T-helper 17 cell (primary cell): Measurements from ENCODE around the gene S100P. TPM values are rescaled to one million over a fixed set of nuclear protein-coding genes. Genes with fewer than 3 reads are reported as not detected.

Experiments
- ATAC-seq: fragments of 150-1000 bp; cut with Tn5 transposase; 2 replicates; pipeline ENCODE4 v1.10.0; 2021; ENCODE audit warnings: mild to moderate bottlenecking, moderate library complexity
- DNase-seq, 3 donors: peaks; one replicate each; pipeline versions ENCODE4 v3.0.0 to v3.0.0-alpha.2; 2020 to 2021
- H3K9me3 ChIP-seq: one replicate; pipeline ENCODE4 v1.7.0; 2013; ENCODE audit warnings: low read length, mild to moderate bottlenecking; ENCODE audit not compliant: control insufficient read depth, poor library complexity, severe bottlenecking
- H3K27ac Mint-ChIP-seq: one replicate; pipeline ENCODE4 v1.8.0; 2022; ENCODE audit warnings: mild to moderate bottlenecking, moderate library complexity, mixed read lengths
- H3K27me3 Mint-ChIP-seq: one replicate; pipeline ENCODE4 v1.8.0; 2022; ENCODE audit warnings: mixed read lengths
- H3K36me3 Mint-ChIP-seq: one replicate; pipeline ENCODE4 v1.8.0; 2022; ENCODE audit warnings: low read depth, mixed read lengths
- H3K4me1 Mint-ChIP-seq: one replicate; pipeline ENCODE4 v1.8.0; 2022; ENCODE audit warnings: mild to moderate bottlenecking, mixed read lengths
- H3K4me3 Mint-ChIP-seq: one replicate; pipeline ENCODE4 v1.8.0; 2022; ENCODE audit warnings: mild to moderate bottlenecking, moderate library complexity, mixed read lengths
- total RNA-seq, 4 donors: library from RNA in 2 of 4; stranded (reverse) in 2 of 4; gene quantifications; one replicate each; pipeline ENCODE4 v1.2.3 and lab custom pipeline; 2022 to 2026

S100P gene
- total RNA-seq, 2 donors from 2014 or later: 2.1 to 3.8 TPM

DNA sequence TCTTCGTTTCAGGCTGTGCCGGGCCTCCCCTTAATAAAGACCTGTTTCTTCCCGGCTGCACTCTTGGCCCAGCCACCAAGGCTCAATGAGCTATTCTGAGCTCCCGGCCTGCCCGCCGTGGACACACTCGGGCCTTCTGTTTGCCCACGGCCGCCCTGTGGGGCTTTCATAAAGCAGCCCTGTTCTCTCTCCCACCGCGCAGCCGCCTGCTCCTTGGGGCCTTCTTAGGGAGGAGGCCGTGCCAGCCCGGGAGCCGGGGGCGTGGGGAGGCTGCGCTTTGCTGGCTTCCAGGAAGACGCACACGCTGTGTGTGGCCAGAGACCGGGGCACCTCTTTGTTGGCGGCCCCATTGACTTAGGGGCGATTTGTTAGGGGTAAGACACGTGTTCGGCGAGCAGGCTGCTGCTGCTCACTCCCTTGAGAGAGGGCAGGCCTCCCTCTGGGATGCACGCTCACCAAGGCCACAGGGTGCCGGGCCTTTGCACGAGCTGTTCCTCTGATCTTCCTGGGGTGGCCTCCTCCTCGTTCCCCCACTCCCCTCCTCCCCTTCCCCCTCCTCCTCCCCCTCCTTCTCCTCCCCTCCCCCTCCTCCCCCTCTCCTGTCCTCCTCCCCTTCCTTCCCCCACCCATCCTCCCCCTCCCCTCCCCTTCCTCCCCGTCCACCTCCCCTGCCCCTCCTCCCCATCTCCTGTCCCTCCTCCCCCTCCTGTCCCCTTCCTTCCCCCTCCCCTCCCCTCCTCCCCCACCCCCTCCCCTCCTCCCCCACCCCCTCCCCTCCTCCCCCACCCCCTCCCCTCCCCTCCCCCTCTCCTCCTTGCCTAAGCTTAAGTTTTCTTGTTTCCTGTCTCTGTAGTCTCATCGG, 33.6 kb downstream of the S100P start:
- ATAC-seq (no peak), DNase-seq (no peak)
- Mint-ChIP-seq H3K27ac (no peak overlapping the region), H3K27me3 (no peaks in the 10 kb centered on the region), H3K4me1 (peaks cover 4% of the 10 kb centered on the region), H3K4me3 (no peak overlapping the region), H3K36me3 (no peaks in the 10 kb centered on the region)
- H3K9me3 ChIP-seq: no peaks in the 10 kb centered on the region

GRCh38 chr4:6727943-6728250, 34.2 kb downstream of the S100P start:
- H3K27me3 Mint-ChIP-seq: no peaks in the 10 kb centered on the region
- peaks cover 4% of the 10 kb centered on the region for H3K4me1 Mint-ChIP-seq
- H3K27ac Mint-ChIP-seq: no peak overlapping the region
- H3K9me3 ChIP-seq: no peaks in the 10 kb centered on the region
- DNase-seq: no peak
- no peak overlapping the region for H3K4me3 Mint-ChIP-seq
- H3K36me3 Mint-ChIP-seq: no peaks in the 10 kb centered on the region
- no peak for ATAC-seq

DNA sequence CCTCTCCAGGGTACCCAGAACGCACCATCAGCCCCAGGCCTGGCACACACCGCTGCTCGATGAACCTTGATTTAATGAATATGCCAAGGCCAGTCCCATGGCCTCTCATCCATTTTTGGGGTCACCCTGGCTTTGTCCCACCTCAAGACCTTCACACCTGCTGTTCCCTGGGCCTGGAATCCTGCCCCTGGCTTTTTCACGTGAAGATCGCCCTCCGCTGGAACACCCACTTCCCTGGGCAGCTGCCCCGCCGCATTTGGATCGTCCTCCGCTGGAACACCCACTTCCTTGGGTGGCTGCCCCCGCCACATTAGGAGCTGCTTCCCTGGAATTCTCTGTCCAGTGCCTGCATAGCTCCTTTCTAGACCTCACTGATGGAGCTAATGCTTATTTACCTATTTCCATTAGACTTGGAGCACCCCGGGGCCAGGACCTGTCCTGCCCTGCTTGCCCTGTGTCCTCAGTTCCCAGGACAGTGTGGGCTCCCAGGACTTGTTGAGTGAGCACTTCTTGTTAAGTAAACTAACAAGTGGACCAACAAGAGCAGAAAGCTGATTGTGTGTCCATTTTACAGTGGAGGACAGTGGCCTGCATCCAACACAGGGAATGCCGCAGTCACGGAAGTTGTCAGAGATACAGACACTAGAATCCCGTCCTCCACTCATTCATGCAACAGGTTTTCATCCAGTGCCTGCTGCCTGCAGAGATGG, 34.8 kb downstream of the S100P start:
- no peaks in the 10 kb centered on the region for H3K9me3 ChIP-seq
- Mint-ChIP-seq H3K27me3 (no peaks in the 10 kb centered on the region), H3K4me3 (no peak overlapping the region), H3K4me1 (peaks cover 4% of the 10 kb centered on the region), H3K36me3 (no peaks in the 10 kb centered on the region), H3K27ac (no peak overlapping the region)
- ATAC-seq (no peak), DNase-seq (no peak)

GRCh38 chr4:6730603-6731317, 37.1 kb downstream of the S100P start:
- ATAC-seq: no peak
- Mint-ChIP-seq H3K27me3 (peaks cover 14% of the 10 kb centered on the region), H3K27ac (no peak overlapping the region), H3K4me1 (peaks cover 4% of the 10 kb centered on the region), H3K4me3 (no peak overlapping the region), H3K36me3 (no peaks in the 10 kb centered on the region)
- no peaks in the 10 kb centered on the region for H3K9me3 ChIP-seq
- no peak for DNase-seq

DNA sequence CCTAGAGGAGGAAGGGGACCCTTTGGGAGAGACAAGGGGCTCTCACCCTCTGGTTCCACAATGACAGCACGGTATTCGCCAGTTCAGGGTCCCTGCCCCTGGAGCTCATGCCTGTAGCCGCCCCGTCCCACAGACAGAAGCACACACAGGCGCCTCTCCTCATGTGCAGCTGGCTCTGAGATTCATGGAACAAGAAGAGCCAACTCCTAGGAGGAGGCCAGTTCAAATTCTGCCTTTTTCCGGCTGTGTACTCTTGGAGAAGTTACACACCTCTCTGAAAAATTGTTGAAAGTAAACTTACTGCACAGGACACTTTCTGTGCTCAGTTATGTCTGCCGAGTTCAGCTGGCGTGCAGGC, 37.6 kb downstream of the S100P start:
- H3K4me1 Mint-ChIP-seq: peaks cover 4% of the 10 kb centered on the region
- DNase-seq: no peak
- no peaks in the 10 kb centered on the region for H3K36me3 Mint-ChIP-seq
- H3K4me3 Mint-ChIP-seq: no peak overlapping the region
- H3K27me3 Mint-ChIP-seq: peaks cover 14% of the 10 kb centered on the region
- H3K27ac Mint-ChIP-seq: no peak overlapping the region
- H3K9me3 ChIP-seq: no peaks in the 10 kb centered on the region
- no peak for ATAC-seq

GRCh38 chr4:6731780-6732179, 38.1 kb downstream of the S100P start:
- Mint-ChIP-seq H3K4me1 (peaks cover 4% of the 10 kb centered on the region), H3K36me3 (no peaks in the 10 kb centered on the region), H3K27ac (no peak overlapping the region), H3K27me3 (peaks cover 14% of the 10 kb centered on the region), H3K4me3 (no peak overlapping the region)
- H3K9me3 ChIP-seq: no peaks in the 10 kb centered on the region
- DNase-seq (no peak), ATAC-seq (no peak)

DNA sequence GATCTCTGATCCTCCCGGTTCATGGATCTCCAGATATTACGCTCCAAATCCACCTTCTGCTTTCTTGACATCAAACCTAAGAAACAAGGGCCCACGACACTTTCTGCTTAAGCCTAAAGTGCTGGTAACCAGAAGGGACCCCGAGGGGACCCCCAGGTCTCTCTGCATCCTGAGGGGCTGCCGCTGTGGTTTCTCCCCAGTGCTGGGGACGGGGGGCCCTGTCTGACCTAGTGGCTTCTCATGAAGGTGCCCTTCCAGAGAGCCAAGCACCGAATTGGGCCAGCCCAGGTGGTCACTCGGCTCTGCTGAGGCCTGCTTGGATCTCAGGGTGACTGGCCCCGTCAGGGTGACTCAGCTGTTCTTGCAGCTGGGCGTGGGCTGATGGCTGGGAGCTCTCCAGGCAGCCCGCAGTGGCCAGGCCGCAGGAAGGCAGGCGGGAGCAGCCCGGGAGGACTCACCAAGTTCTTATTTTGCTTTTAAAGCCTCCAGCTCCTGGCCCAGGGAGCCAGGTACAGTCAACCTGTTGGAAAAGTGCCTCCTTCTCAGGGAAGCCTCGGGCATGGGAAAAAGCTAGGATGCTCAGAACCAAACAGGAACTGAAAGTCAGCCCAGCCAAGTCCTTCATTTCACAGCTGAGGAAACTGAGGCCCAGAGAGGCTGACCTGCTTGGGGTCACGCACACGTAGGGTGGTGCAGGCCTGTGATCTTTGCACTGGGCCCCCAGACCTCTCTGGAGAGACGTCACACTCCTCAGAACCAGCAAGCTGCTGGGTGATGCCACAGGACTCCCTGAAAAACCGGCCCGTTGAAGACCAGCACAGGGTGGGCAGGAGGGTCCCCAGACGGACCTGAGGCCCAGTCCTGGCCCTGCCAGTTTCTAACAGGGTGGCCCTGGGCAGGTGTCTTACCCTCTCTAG, 39.0 kb downstream of the S100P start:
- H3K4me3 Mint-ChIP-seq: no peak overlapping the region
- no peaks in the 10 kb centered on the region for H3K36me3 Mint-ChIP-seq
- H3K9me3 ChIP-seq: no peaks in the 10 kb centered on the region
- ATAC-seq (no peak), DNase-seq (no peak)
- peaks cover 17% of the 10 kb centered on the region for H3K27me3 Mint-ChIP-seq
- H3K27ac Mint-ChIP-seq: no peak overlapping the region
- peaks cover 4% of the 10 kb centered on the region for H3K4me1 Mint-ChIP-seq

- peaks cover 21% of the 10 kb centered on the region for H3K27me3 Mint-ChIP-seq
- no peaks in the 10 kb centered on the region for H3K36me3 Mint-ChIP-seq
- ATAC-seq (no peak), DNase-seq (no peak)
- no peak overlapping the region for H3K4me3 Mint-ChIP-seq
- H3K9me3 ChIP-seq: no peaks in the 10 kb centered on the region
- no peak overlapping the region for H3K27ac Mint-ChIP-seq
- H3K4me1 Mint-ChIP-seq: no peaks in the 10 kb centered on the region
Measured at GRCh38 chr4:6733358-6734164, 39.9 kb downstream of the S100P start.

DNA sequence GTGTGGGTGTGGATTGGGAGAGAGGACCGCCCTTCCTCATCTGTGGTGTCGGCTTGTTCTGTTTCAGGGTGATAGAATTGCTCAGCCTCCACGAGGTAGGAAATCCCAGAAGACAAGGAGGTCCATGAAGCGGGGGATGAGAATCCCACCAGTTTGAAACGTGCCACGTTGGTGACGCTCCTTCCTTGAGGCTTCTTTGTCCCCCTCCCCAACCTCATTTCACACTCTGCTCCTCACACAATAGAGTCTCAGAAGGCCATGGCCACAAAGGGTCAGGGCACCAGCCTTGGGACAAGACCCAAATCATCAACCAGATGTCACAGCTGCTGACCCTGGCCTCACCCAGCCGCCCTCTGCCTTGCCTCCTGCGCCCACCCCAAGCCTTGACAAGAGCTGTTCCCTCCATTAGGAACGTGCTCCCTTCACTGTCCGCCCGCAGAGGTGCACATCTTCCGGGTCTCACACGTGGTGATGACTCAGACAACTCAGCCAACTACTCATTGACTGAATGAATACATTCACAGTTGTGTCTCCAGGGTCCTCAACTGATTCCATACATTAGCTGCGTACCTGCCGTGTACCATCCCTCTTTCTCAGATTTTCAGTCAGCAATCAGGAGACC, 40.6 kb downstream of the S100P start:
- no peak overlapping the region for H3K4me3 Mint-ChIP-seq

DNA sequence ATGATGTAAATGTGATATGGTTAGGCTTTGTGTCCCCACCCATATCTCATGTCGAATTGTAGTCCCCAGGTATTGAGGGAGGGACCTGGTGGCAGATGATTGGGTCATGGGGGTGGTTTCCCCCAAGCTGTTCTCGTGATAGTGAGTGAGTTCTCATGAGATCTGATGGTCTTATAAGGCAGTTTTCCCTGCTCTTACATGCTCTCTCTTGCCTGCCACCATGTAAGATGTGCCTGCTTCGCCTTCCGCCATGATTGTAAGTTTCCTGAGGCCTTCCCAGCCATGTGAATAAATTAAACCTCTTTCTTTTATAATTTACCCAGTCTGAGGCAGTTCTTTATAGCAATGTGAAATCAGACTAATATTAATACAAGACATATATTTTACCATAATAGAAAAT, 46.2 kb downstream of the S100P start:
- no peak for ATAC-seq
- no peak for DNase-seq
- Mint-ChIP-seq H3K36me3 (peaks cover 3% of the 10 kb centered on the region), H3K4me3 (no peak overlapping the region), H3K27ac (no peak overlapping the region), H3K27me3 (peaks cover 15% of the 10 kb centered on the region), H3K4me1 (peaks cover 6% of the 10 kb centered on the region)
- H3K9me3 ChIP-seq: no peaks in the 10 kb centered on the region

More for the DNA sequence above, 40.6 kb downstream of the S100P start:
- H3K36me3 Mint-ChIP-seq: no peaks in the 10 kb centered on the region
- no peak for DNase-seq
- H3K27me3 Mint-ChIP-seq: peaks cover 21% of the 10 kb centered on the region
- H3K4me1 Mint-ChIP-seq: no peaks in the 10 kb centered on the region
- H3K9me3 ChIP-seq: no peaks in the 10 kb centered on the region
- H3K27ac Mint-ChIP-seq: no peak overlapping the region
- no peak for ATAC-seq

- H3K4me3 Mint-ChIP-seq: no peak overlapping the region
- peaks cover 6% of the 10 kb centered on the region for H3K4me1 Mint-ChIP-seq
- H3K27me3 Mint-ChIP-seq: peaks cover 18% of the 10 kb centered on the region
- H3K36me3 Mint-ChIP-seq: peaks cover 4% of the 10 kb centered on the region
- no peak for ATAC-seq
- H3K27ac Mint-ChIP-seq: no peak overlapping the region
- DNase-seq: no peak
- no peaks in the 10 kb centered on the region for H3K9me3 ChIP-seq
Measured at GRCh38 chr4:6740347-6740746, 46.7 kb downstream of the S100P start.

DNA sequence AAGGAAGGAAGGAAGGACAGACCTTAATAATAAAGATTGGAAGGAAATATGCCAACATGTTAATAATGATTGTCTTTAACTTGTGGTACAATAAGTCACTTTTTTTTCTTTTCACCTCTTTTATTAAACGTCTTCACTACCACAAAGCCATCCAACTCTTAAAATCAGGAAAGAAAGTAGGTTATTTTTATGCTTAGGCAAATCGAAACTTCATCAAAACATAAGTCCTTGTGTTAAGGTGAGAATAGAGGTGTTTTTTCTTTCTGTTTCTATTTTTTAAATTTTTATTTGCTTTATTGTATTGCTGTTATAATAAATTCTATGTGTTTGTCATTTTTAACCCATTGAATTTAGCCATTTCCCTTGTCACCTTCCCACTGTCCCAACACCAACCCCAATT, 48.8 kb downstream of the S100P start:
- DNase-seq: no peak
- H3K4me1 Mint-ChIP-seq: peaks cover 6% of the 10 kb centered on the region
- no peaks in the 10 kb centered on the region for H3K9me3 ChIP-seq
- H3K36me3 Mint-ChIP-seq: peaks cover 4% of the 10 kb centered on the region
- no peak overlapping the region for H3K27ac Mint-ChIP-seq
- H3K4me3 Mint-ChIP-seq: no peak overlapping the region
- no peak for ATAC-seq
- peaks cover 22% of the 10 kb centered on the region for H3K27me3 Mint-ChIP-seq
